ENCODE results near the gene STEEP1. TPM values are rescaled to one million over a fixed set of nuclear protein-coding genes. Genes with fewer than 3 reads are reported as not detected.

The STEEP1 gene
- polyA plus RNA-seq, 1 donor from 2014 or later = 63.0 TPM

- no peak overlapping the region for H3K9ac ChIP-seq (ENCODE audit: low read length)
Measured at GRCh38 chrX:119579414-119579813, 14.2 kb upstream of the STEEP1 start.

GRCh38 chrX:119574394-119575266, 9.4 kb upstream of the STEEP1 start, which contains the start of gene UBE2A:
UBE2A (plus strand) TSS chrX:119574563; CDS start chrX:119574712, 149 bp downstream.
- TF ChIP-seq REST (IDR thresholded peaks at IDR 0.05; ENCODE audit: borderline replicate concordance) (peak; percentile 71), MXI1 (conservative IDR thresholded peaks at IDR 0.05; ENCODE audit: poor library complexity, severe bottlenecking) (peak; percentile 41), POLR2AphosphoS5 (IDR thresholded peaks at IDR 0.05) (peak; percentile 90), TAF1 (IDR thresholded peaks at IDR 0.05; ENCODE audit: low read depth) (peak; percentile 83), SMC3 (conservative IDR thresholded peaks at IDR 0.05; ENCODE audit: poor library complexity) (no peak), CTCF (IDR thresholded peaks at IDR 0.05; ENCODE audit: poor library complexity, severe bottlenecking) (peak; percentile 48), RAD21 (conservative IDR thresholded peaks at IDR 0.05) (no peak), EP300 (conservative IDR thresholded peaks at IDR 0.05; ENCODE audit: poor library complexity, severe bottlenecking) (peak; percentile 37)
- peak within 1 kb of the TSS; percentile 77 for H3K4me3 ChIP-seq (ENCODE audit: low read length)
- no peaks in the 10 kb centered on the region for H3F3A ChIP-seq (ENCODE audit: insufficient read depth, low read length, poor library complexity, severe bottlenecking)
- no peaks in the 10 kb centered on the region for H3K9me3 ChIP-seq (ENCODE audit: low read length)
- no peaks in the 10 kb centered on the region for H3K36me3 ChIP-seq (ENCODE audit: insufficient read depth, low read length)
- H2AFZ ChIP-seq (ENCODE audit: low read depth, low read length) = peak within 1 kb of the TSS; percentile 69
- H3K9me2 ChIP-seq (ENCODE audit: insufficient read depth, low read length) = no peaks in the 10 kb centered on the region
- H4K20me1 ChIP-seq (ENCODE audit: insufficient read depth) = no peaks in the 10 kb centered on the region
- H3K79me2 ChIP-seq (replicated peaks; ENCODE audit: insufficient read depth, low read length) = no peaks in the 10 kb centered on the region
- H3K4me2 ChIP-seq (ENCODE audit: low read length) = peak within 1 kb of the TSS; percentile 10
- H3K9ac ChIP-seq (ENCODE audit: low read length) = peak within 1 kb of the TSS; percentile 74
- H3K27me3 ChIP-seq (ENCODE audit: insufficient read depth, low read depth, low read length) = no peaks in the 10 kb centered on the region
- peak within 1 kb of the TSS; percentile 65 for H3K27ac ChIP-seq (ENCODE audit: low read length)

More at GRCh38 chrX:119579414-119579813, 14.2 kb upstream of the STEEP1 start:
- Histone ChIP-seq H3K4me2 (ENCODE audit: low read length) (no peak overlapping the region), H3K9me2 (ENCODE audit: insufficient read depth, low read length) (no peaks in the 10 kb centered on the region), H3F3A (ENCODE audit: insufficient read depth, low read length, poor library complexity, severe bottlenecking) (no peaks in the 10 kb centered on the region), H3K79me2 (replicated peaks; ENCODE audit: insufficient read depth, low read length) (no peaks in the 10 kb centered on the region), H3K4me3 (ENCODE audit: low read length) (no peak overlapping the region), H3K27me3 (ENCODE audit: insufficient read depth, low read depth, low read length) (no peaks in the 10 kb centered on the region), H3K27ac (ENCODE audit: low read length) (no peak overlapping the region), H2AFZ (ENCODE audit: low read depth, low read length) (no peak overlapping the region), H3K9me3 (ENCODE audit: low read length) (no peaks in the 10 kb centered on the region), H4K20me1 (ENCODE audit: insufficient read depth) (no peaks in the 10 kb centered on the region), H3K36me3 (ENCODE audit: insufficient read depth, low read length) (no peaks in the 10 kb centered on the region)
- no peak for TF ChIP-seq EP300 (conservative IDR thresholded peaks at IDR 0.05; ENCODE audit: poor library complexity, severe bottlenecking)
